Measurements from ENCODE around the gene ARL15.

- TF ChIP-seq, protein P1, sequence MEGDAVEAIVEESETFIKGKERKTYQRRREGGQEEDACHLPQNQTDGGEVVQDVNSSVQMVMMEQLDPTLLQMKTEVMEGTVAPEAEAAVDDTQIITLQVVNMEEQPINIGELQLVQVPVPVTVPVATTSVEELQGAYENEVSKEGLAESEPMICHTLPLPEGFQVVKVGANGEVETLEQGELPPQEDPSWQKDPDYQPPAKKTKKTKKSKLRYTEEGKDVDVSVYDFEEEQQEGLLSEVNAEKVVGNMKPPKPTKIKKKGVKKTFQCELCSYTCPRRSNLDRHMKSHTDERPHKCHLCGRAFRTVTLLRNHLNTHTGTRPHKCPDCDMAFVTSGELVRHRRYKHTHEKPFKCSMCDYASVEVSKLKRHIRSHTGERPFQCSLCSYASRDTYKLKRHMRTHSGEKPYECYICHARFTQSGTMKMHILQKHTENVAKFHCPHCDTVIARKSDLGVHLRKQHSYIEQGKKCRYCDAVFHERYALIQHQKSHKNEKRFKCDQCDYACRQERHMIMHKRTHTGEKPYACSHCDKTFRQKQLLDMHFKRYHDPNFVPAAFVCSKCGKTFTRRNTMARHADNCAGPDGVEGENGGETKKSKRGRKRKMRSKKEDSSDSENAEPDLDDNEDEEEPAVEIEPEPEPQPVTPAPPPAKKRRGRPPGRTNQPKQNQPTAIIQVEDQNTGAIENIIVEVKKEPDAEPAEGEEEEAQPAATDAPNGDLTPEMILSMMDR (IDR thresholded peaks at IDR 0.05) = no peak
- no peak for TF ChIP-seq RXRA (IDR thresholded peaks at IDR 0.05; ENCODE audit: borderline replicate concordance, low read depth)
- TF ChIP-seq GABPA (IDR thresholded peaks at IDR 0.05; ENCODE audit: low read depth) = no peak
- no peak for TF ChIP-seq EP300 (IDR thresholded peaks at IDR 0.05; ENCODE audit: borderline replicate concordance in 1 of 2, low read depth in 1 of 2, low read length in 1 of 2)
- TF ChIP-seq TEAD4 (IDR thresholded peaks at IDR 0.05; ENCODE audit: borderline replicate concordance, insufficient read depth) = no peak
- no peak for TF ChIP-seq FOXJ3 (CRISPR knock-in tag; IDR thresholded peaks at IDR 0.05)
- no peak for TF ChIP-seq JUND (IDR thresholded peaks at IDR 0.05)
- TF ChIP-seq SMC3 (IDR thresholded peaks at IDR 0.05; ENCODE audit: low read depth, low read length) = no peak
- no peak for TF ChIP-seq POLR2AphosphoS5 (IDR thresholded peaks at IDR 0.05; ENCODE audit: low read depth, low read length)
- TF ChIP-seq REST (IDR thresholded peaks at IDR 0.05; ENCODE audit: low read depth, low read length) = no peak
Observed at GRCh38 chr5:54176066-54176830, 134.1 kb downstream of the ARL15 start.

All from SK-N-SH (cell line).